ENCODE measurements around the gene OPA3.

DNA sequence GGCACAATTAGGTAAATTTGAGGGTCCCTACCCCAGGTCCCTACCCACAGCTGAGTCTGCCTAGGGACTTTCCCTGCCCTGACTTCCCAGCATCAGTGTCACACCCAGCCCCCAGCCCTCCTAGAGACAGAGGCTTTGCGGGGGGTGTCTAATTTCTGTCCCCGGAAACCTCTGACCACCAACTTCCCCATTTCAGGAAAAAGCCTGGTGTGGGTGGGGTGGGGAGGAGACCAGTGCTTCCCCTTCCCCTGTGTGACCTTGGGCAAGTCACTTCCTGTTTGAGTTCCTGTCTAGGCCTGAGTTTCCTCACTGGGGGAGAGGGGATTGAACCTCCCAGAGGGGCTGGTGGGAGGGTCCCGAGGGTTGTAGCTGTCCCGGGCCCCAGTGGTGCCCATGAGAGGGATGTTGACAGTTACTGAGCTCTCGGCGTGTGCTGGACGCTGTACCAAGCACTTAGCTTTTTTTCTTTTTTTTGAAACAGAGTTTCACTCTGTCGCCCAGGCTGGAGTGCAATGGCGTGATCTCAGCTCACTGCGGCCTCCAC, 69.4 kb downstream of the OPA3 start:
- TF ChIP-seq CTCF (conservative IDR thresholded peaks at IDR 0.05; ENCODE audit: low read depth, low read length) = no peak
- no peak for TF ChIP-seq EZH2 (IDR thresholded peaks at IDR 0.05; ENCODE audit: borderline replicate concordance, low read depth, low read length, poor library complexity, severe bottlenecking)
